AG04449 (cell line): ENCODE measurements around the gene DISC1.

Experiments used
- CTCF ChIA-PET: fragments of 350-600 bp; formaldehyde crosslinking; extraction: SDS; loops from one replicate; lab custom pipeline; 2021; ENCODE audit warnings: antibody characterized with exemption; lab: Yijun Ruan, JAX
- POLR2A ChIA-PET: fragments of 400-600, 350-600 bp; formaldehyde crosslinking; extraction: SDS; loops from one replicate; lab custom pipeline; 2020; ENCODE audit warnings: antibody characterized with exemption, inconsistent platforms; lab: Yijun Ruan, JAX
- DNase-seq: peaks from one replicate; pipeline ENCODE4 v3.0.0-alpha.2; 2010; ENCODE audit warnings: low read depth, low spot score
- H3K4me3 ChIP-seq: 2 replicates; pipeline ENCODE4 v1.5.1; 2011; ENCODE audit warnings: low read depth, mild to moderate bottlenecking, control low read depth, low read length
- CTCF ChIP-seq: IDR thresholded peaks from one replicate; pipeline ENCODE4 v1.5.1; 2011; ENCODE audit warnings: mild to moderate bottlenecking, moderate library complexity, low read length, control low read depth, inconsistent platforms; ENCODE audit not compliant: insufficient read depth; ENCODE audit errors: missing control alignments

Gene DISC1

GRCh38 chr1:232019026-232019340, 392.4 kb downstream of the DISC1 start:
- H3K4me3 ChIP-seq: no peak overlapping the region
- DNase-seq: no peak
- CTCF ChIA-PET: interaction anchor here (1.5 kb wide), 1 partner anchor 8 kb away, joined by 4 read pairs; no protein-coding TSS in a partner anchor
- TF ChIP-seq CTCF: no peak
- POLR2A ChIA-PET: no interaction called here

GRCh38 chr1:232020352-232020751, 393.8 kb downstream of the DISC1 start:
- POLR2A ChIA-PET: no interaction called here
- no peak overlapping the region for H3K4me3 ChIP-seq
- no peak for TF ChIP-seq CTCF
- CTCF ChIA-PET: no interaction called here
- no peak for DNase-seq

GRCh38 chr1:232029315-232029714, 402.7 kb downstream of the DISC1 start:
- POLR2A ChIA-PET: no interaction called here
- no peak for DNase-seq
- no peak overlapping the region for H3K4me3 ChIP-seq
- CTCF ChIA-PET: no interaction called here
- no peak for TF ChIP-seq CTCF

GRCh38 chr1:232031156-232031555, 404.6 kb downstream of the DISC1 start:
- DNase-seq: no peak
- no peak overlapping the region for H3K4me3 ChIP-seq
- POLR2A ChIA-PET: no interaction called here
- CTCF ChIA-PET: no interaction called here
- TF ChIP-seq CTCF: no peak

- TF ChIP-seq CTCF: no peak
- H3K4me3 ChIP-seq: no peak overlapping the region
- POLR2A ChIA-PET: no interaction called here
- no peak for DNase-seq
- CTCF ChIA-PET: no interaction called here
Observed at GRCh38 chr1:232033285-232033684, 406.7 kb downstream of the DISC1 start.

- no peak for TF ChIP-seq CTCF
- ChIA-PET CTCF (no interaction called here), POLR2A (no interaction called here)
- DNase-seq: no peak
- no peak overlapping the region for H3K4me3 ChIP-seq
Observed at GRCh38 chr1:232034556-232034955, 408.0 kb downstream of the DISC1 start.
